Hepatocyte (in vitro differentiated cells): ENCODE measurements around the gene FABP7. TPM values are rescaled to one million over a fixed set of nuclear protein-coding genes. Genes with fewer than 3 reads are reported as not detected.

Experiments
- DNase-seq: peaks from one replicate; pipeline ENCODE4 v3.0.0-alpha.2; 2016; ENCODE audit warnings: low spot score
- H2AFZ ChIP-seq: fragments of 200-600 bp; sonication (generic); 2 replicates; pipeline ENCODE4 v1.6.0; 2016; ENCODE audit warnings: antibody characterized with exemption, mild to moderate bottlenecking
- H3K27ac ChIP-seq: fragments of 200-600 bp; sonication (generic); 2 replicates; pipeline ENCODE4 v1.5.1; 2016; ENCODE audit warnings: mild to moderate bottlenecking
- H3K27me3 ChIP-seq: fragments of 200-600 bp; sonication (generic); 2 replicates; pipeline ENCODE4 v1.6.1; 2016
- H3K36me3 ChIP-seq: fragments of 200-600 bp; sonication (generic); replicated peaks from 2 replicates; pipeline ENCODE4 v1.5.1; 2016; ENCODE audit warnings: low read depth; ENCODE audit not compliant: insufficient read depth
- H3K4me1 ChIP-seq: fragments of 200-600 bp; sonication (generic); 2 replicates; pipeline ENCODE4 v1.5.1; 2016; ENCODE audit warnings: mild to moderate bottlenecking, moderate library complexity; ENCODE audit not compliant: insufficient read depth
- H3K4me2 ChIP-seq: fragments of 200-600 bp; sonication (generic); 2 replicates; pipeline ENCODE4 v1.6.0; 2016
- H3K4me3 ChIP-seq: fragments of 200-600 bp; sonication (generic); 2 replicates; pipeline ENCODE4 v1.5.1; 2016; ENCODE audit warnings: mild to moderate bottlenecking
- H3K79me2 ChIP-seq: fragments of 200-600 bp; sonication (generic); 2 replicates; pipeline ENCODE4 v1.6.0; 2017; ENCODE audit warnings: mild to moderate bottlenecking
- H3K9me2 ChIP-seq: fragments of 200-600 bp; sonication (generic); replicated peaks from 2 replicates; pipeline ENCODE4 v1.6.0; 2017; ENCODE audit warnings: mild to moderate bottlenecking; ENCODE audit not compliant: insufficient read depth
- H3K9me3 ChIP-seq: fragments of 200-600 bp; sonication (generic); 2 replicates; pipeline ENCODE4 v1.5.1; 2016; ENCODE audit warnings: low read depth, mild to moderate bottlenecking
- H4K20me1 ChIP-seq: fragments of 200-600 bp; sonication (generic); 2 replicates; pipeline ENCODE4 v1.6.0; 2016; ENCODE audit warnings: mild to moderate bottlenecking; ENCODE audit not compliant: insufficient read depth, poor library complexity, severe bottlenecking
- CTCF ChIP-seq: fragments of 200-600 bp; sonication (generic); IDR thresholded peaks from 2 replicates; pipeline ENCODE4 v1.5.1; 2016; ENCODE audit warnings: antibody characterized with exemption, mild to moderate bottlenecking; ENCODE audit not compliant: poor library complexity
- EZH2 ChIP-seq: fragments of 200-600 bp; sonication (generic); IDR thresholded peaks from 2 replicates; pipeline ENCODE4 v1.6.1; 2016; ENCODE audit warnings: antibody characterized with exemption, mild to moderate bottlenecking, borderline replicate concordance
- EZH2phosphoT487 ChIP-seq: fragments of 200-600 bp; sonication (generic); IDR thresholded peaks from one replicate; pipeline ENCODE4 v1.6.1; 2018; ENCODE audit warnings: antibody characterized with exemption, mild to moderate bottlenecking, low read depth, moderate library complexity; ENCODE audit not compliant: unreplicated experiment, severe bottlenecking
- WGBS: methylation state at CpG from one replicate; pipeline ENCODE4 v1.1.6; 2016; ENCODE audit warnings: low lambda C conversion rate; ENCODE audit errors: missing lambda C conversion rate; 5-methylcytosine and 5-hydroxymethylcytosine counted together
- polyA plus RNA-seq: library from polyadenylated mRNA; unstranded; fragments of >200 nt; fragmentation: Nextera tagmentation; extraction: Ambion mirVana; gene quantifications from 2 replicates; pipeline ENCODE4 v1.2.1, GENCODE V29; 2016
- total RNA-seq: library from RNA; depleted of rRNA; stranded (reverse); fragments of >200 nt; gene quantifications from 2 replicates; pipeline ENCODE4 v1.2.3, GENCODE V29; 2014

FABP7 gene
- total and polyA plus RNA-seq, 2 experiments from 2014 or later, result 0.60 TPM; not detected in 1

DNA sequence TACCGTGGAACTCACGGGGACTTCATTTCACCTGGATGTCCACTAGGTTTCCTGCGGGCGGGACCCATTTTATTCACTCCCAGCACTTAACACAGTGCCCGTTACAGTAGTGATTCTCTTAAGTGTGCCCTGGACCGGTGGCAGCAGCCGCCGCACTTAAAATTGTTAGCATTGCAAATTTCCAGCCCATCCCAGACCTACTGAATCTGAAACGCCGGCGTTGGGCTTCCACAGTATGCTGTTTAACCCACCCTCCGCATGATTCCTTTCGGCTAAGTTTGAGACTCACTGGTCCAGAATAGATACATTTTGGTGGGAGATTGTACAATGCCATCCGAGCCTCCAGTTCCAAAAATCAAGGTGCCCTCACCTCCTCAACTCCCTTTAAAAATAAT, 10.5 kb downstream of the FABP7 start:
- Histone ChIP-seq H3K4me2 (peak overlapping the region; percentile 86), H3K9me2 (no peaks in the 10 kb centered on the region), H4K20me1 (no peaks in the 10 kb centered on the region), H3K27me3 (no peaks in the 10 kb centered on the region), H3K4me1 (peaks cover 39% of the 10 kb centered on the region), H3K9me3 (no peaks in the 10 kb centered on the region), H3K79me2 (peaks cover 46% of the 10 kb centered on the region), H3K36me3 (no peaks in the 10 kb centered on the region), H3K27ac (peak overlapping the region; percentile 96), H2AFZ (peak overlapping the region; percentile 62), H3K4me3 (peak overlapping the region; percentile 53)
- no peak for DNase-seq
- 2% methylated on average over 14 of the region's 14 CpGs for WGBS
- TF ChIP-seq EZH2phosphoT487, result no peak
- no peak for TF ChIP-seq CTCF

- Histone ChIP-seq H3K9me2 (no peaks in the 10 kb centered on the region), H3K79me2 (peaks cover 52% of the 10 kb centered on the region), H3K9me3 (no peaks in the 10 kb centered on the region), H3K36me3 (no peaks in the 10 kb centered on the region), H3K27me3 (no peaks in the 10 kb centered on the region), H2AFZ (peak overlapping the region; percentile 62), H3K4me2 (peak overlapping the region; percentile 86), H3K4me1 (peaks cover 39% of the 10 kb centered on the region), H4K20me1 (no peaks in the 10 kb centered on the region), H3K27ac (peak overlapping the region; percentile 96), H3K4me3 (peak overlapping the region; percentile 53)
- DNase-seq, result peak; percentile 59
- 35% methylated on average over 14 of the region's 14 CpGs for WGBS
- TF ChIP-seq EZH2phosphoT487 (no peak), EZH2 (no peak), CTCF (peak; percentile 5)
Measured at GRCh38 chr6:122790423-122791309, 11.2 kb downstream of the FABP7 start.

DNA sequence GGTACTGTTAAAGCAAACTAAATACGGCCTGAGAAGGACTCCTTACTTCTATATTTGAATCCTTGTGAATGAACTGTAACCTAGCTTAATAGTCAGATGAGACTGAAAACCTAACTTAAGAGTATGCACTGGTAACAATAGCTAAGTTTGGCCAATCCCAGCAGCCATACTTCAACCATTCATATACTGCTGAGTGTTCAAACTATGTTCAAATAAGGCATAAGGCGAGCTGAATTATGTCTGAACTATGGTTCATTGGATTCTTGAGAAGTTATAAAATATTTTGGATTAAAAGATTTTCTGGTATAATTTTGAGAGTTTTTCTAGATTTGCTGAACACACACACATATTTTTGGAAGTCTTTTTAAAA, 11.8 kb downstream of the FABP7 start:
- no peaks in the 10 kb centered on the region for H4K20me1 ChIP-seq
- H3K27ac ChIP-seq, result peak overlapping the region; percentile 96
- H3K4me3 ChIP-seq, result peak overlapping the region; percentile 53
- H3K27me3 ChIP-seq, result no peaks in the 10 kb centered on the region
- no peak for TF ChIP-seq EZH2phosphoT487
- no peak for TF ChIP-seq CTCF
- no peak for TF ChIP-seq EZH2
- H3K9me2 ChIP-seq, result no peaks in the 10 kb centered on the region
- 84% methylated on average over 2 of the region's 2 CpGs for WGBS
- peaks cover 39% of the 10 kb centered on the region for H3K4me1 ChIP-seq
- H3K9me3 ChIP-seq, result no peaks in the 10 kb centered on the region
- DNase-seq, result no peak
- H2AFZ ChIP-seq, result peak overlapping the region; percentile 4
- H3K36me3 ChIP-seq, result no peaks in the 10 kb centered on the region
- peaks cover 58% of the 10 kb centered on the region for H3K79me2 ChIP-seq
- H3K4me2 ChIP-seq, result peak overlapping the region; percentile 86
